IPS-20b (cell line): ENCODE results near the gene ZNF573.
A peak's percentile ranks its signal among the peaks of the same experiment; 100 is the strongest.
"Not testable (repeated sequence)": the region's sequence is repeated elsewhere in the genome, so short reads cannot be mapped to it uniquely, and the experiment has no call there.

ENCODE experiments used
- H3K27ac ChIP-seq: one replicate; pipeline ENCODE4 v1.5.1; 2013; ENCODE audit warnings: low read length
- H3K27me3 ChIP-seq: 2 replicates; pipeline ENCODE4 v1.6.1; 2013; ENCODE audit warnings: mild to moderate bottlenecking, low read length, inconsistent platforms; ENCODE audit not compliant: insufficient read depth
- H3K36me3 ChIP-seq: 2 replicates; pipeline ENCODE4 v1.6.1; 2013; ENCODE audit warnings: low read depth, mild to moderate bottlenecking, inconsistent platforms, low read length, moderate library complexity; ENCODE audit not compliant: insufficient read depth
- H3K4me1 ChIP-seq: 2 replicates; pipeline ENCODE4 v1.6.1; 2013; ENCODE audit warnings: mild to moderate bottlenecking, control low read depth, inconsistent platforms, low read length, moderate library complexity; ENCODE audit not compliant: insufficient read depth
- H3K4me3 ChIP-seq: 2 replicates; pipeline ENCODE4 v1.5.1; 2013; ENCODE audit warnings: mild to moderate bottlenecking, low read length, inconsistent platforms
- H3K9ac ChIP-seq: 2 replicates; pipeline ENCODE4 v1.6.1; 2013; ENCODE audit warnings: low read depth, mild to moderate bottlenecking, inconsistent platforms, low read length, moderate library complexity
- H3K9me3 ChIP-seq: 2 replicates; pipeline ENCODE4 v1.6.1; 2013; ENCODE audit warnings: mild to moderate bottlenecking, low read depth, low read length, inconsistent platforms; ENCODE audit not compliant: insufficient read depth

ZNF573 gene

DNA sequence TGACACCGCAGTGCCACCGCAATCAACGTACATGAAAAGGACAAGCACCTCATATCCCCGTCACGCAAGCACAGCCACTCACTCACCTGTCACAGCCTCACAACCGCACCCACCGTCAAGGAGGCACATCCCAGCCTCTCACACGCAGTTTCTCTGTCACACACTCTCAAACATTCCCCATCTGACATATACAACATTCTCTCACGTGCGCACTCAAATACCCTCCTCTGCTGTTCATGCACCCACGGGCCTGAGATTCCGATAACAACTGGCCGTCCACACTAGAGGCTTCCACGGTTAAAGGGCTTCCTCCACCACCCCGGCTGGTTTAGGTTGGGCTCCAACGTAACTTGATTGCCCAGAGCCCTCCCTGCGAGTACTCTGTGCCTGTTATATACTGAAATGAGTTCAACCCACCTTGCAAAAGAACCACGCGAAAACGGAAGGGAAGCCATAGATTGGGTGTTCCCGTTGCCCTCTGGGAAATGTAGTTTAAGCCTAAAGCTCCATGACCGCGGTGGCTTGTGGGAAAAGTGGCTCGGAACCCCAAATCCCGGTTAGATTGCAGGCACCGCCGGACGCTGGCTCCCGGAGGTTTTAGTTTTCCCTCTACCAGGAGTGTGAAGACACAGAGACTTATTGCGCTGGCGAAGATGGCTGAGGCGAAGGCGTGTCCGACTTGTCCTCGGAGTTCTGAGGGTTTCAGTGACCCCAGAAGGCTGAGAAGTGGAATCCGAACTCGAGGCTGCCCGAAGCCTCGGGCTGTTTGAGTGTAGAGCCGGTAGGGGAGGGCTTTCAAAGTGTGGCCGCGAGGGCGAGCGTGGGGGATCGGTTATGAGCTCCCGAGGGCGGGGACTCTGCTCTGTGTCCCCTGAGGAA is at the start of gene ZNF573:
Gene ZNF573 (minus strand): TSS at position 460 of the 879 bp plus-strand sequence. CDS start 5,857 bp downstream, outside the sequence.
- H3K4me3 ChIP-seq: peak within 1 kb of the TSS; percentile 98
- peak within 1 kb of the TSS; percentile 75 for H3K27ac ChIP-seq
- no peaks in the 10 kb centered on the region for H3K27me3 ChIP-seq
- H3K36me3 ChIP-seq: no peaks in the 10 kb centered on the region
- no peaks in the 10 kb centered on the region for H3K9me3 ChIP-seq
- H3K4me1 ChIP-seq: no peaks in the 10 kb centered on the region
- peak within 1 kb of the TSS; percentile 93 for H3K9ac ChIP-seq

DNA sequence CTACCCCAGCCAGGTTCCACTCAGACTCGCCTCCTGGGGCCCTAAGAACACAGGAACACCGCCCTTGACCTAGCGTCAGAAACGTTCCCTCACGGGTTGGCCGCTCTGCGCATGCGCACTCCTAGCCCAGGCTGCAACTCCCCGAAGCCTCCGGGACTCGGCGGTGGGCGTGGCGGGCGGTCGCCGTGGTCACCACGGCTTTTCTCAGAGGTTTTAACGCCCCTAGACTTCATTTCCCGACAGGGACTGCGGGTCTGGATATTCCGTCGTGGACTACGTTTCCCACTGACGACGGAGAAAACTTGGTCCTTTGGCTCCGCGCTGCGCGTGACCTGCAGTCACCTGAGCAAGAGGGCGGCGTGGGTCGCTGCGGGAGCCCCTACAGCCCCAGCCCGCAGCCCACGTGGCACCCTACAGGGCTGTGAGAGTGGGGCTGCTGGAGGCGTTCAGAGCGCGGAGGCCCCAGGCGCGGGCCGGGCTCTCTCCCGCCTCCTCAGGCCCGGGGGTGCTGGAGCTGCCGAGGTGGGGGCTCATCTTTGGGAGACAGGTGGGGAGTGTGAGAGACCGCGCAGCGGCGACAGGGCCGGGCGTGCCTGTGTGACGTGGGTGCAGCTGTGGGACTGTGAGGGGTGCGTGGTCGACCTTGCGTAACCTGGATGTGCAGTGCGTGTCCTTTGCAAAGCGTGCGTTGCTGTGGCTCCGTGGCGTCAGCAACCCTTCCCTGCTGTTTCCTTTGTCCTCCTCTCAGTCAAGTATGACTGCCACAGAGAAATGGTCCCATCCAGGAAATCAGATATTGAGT is 38.0 kb upstream of the ZNF573 start:
- peak overlapping the region; percentile 74; the same call in 1 of the 2 replicates for H3K4me3 ChIP-seq
- peaks cover 7% of the 10 kb centered on the region; the same call in 1 of the 2 replicates for H3K27me3 ChIP-seq
- no peaks in the 10 kb centered on the region; the same call in 1 of the 2 replicates for H3K36me3 ChIP-seq
- H3K9me3 ChIP-seq: peaks cover 32% of the 10 kb centered on the region
- peak overlapping the region; percentile 77; the same call in 1 of the 2 replicates for H3K9ac ChIP-seq
- no peak overlapping the region for H3K27ac ChIP-seq
- no peaks in the 10 kb centered on the region for H3K4me1 ChIP-seq

DNA sequence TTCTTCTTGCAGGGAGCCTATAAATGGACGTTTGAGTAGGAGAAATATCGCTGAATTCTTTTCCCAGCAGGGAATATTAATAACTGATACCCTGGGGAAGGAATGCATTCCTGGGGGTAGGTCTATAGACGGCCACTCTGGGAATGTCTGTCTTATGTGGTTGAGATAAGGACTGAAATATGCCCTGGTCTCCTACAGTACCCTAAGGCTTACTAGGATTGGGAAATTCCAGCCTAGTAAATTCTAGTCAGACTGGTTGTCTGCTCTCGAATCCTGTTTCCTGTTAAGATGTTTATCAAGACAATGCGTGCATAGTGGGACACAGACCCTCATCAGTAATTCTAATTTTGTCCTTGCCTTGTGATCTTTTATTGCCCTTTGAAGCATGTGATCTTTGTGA is 36.2 kb upstream of the ZNF573 start:
- not testable (repeated sequence) for H3K4me1 ChIP-seq, H3K9ac ChIP-seq, H3K36me3 ChIP-seq, H3K27ac ChIP-seq, H3K4me3 ChIP-seq, H3K27me3 ChIP-seq
- peaks cover 44% of the 10 kb centered on the region for H3K9me3 ChIP-seq

DNA sequence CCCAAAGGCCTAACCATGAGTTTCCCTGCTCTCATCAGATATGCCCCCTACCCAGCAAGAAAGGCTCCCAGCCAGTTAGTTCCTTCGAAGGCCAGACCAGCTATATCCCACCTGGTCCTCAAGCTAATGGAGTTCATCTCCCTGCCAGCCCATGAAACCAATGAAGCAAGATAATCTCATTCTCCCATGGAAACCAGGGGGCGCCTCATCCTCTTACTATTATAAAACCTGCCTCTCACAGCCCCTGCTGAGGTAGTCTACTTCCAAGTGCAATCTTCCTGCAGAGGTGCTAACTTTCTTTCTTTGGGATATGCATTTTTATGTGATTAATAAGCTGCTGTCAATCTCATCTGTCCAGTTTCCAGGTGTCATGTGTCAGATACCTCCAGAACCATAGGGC is 34.0 kb upstream of the ZNF573 start:
- no peak overlapping the region for H3K27ac ChIP-seq
- H3K4me1 ChIP-seq: no peaks in the 10 kb centered on the region
- H3K36me3 ChIP-seq: no peaks in the 10 kb centered on the region
- peaks cover 7% of the 10 kb centered on the region; the same call in 1 of the 2 replicates for H3K27me3 ChIP-seq
- no peak overlapping the region for H3K9ac ChIP-seq
- H3K4me3 ChIP-seq: no peak overlapping the region
- H3K9me3 ChIP-seq: peaks cover 57% of the 10 kb centered on the region

DNA sequence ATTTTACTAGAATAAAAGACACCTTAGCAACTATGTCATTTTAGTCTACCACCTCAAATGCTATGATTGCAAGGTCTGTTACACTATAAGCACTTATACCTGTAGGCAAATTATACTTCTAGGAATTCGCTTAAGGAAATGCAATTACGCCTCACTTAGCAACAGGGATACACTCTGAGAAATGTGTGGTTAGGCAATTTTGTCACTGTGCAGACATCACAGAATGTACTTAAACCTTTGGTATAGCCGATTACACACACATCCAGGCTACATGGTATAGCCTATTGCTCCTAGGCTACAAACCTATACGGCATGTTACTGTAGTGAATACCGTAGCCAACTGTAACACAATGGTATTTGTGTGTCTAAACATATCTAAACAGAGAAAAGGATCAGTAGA is 30.0 kb upstream of the ZNF573 start:
- Histone ChIP-seq H3K4me3 (no peak overlapping the region), H3K36me3 (no peaks in the 10 kb centered on the region), H3K4me1 (no peaks in the 10 kb centered on the region), H3K27me3 (no peaks in the 10 kb centered on the region), H3K9me3 (peaks cover 67% of the 10 kb centered on the region), H3K9ac (no peak overlapping the region), H3K27ac (no peak overlapping the region)

DNA sequence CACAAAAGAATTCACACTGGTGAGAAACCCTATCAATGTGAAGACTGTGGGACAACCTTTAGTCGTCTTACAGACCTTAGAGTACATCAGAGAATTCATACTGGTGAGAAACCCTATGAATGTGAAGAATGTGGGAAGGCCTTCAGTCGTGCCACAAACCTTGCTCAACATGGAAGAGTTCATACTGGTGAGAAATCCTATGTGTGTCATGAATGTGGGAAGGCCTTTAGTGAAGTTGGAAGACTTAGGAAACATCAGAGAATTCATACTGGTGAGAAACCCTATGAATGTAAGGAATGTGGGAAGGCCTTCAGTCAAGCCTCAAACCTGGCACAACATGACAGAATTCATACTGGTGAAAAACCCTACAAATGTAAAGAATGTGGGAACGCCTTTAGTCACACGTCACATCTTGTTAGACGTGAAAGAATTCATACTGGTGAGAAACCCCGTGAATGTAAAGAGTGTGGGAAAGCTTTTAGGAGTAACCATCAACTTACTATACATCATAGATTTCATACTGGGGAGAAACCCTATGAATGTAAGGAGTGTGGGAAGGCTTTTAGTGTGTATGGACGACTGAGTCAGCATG is 24.0 kb upstream of the ZNF573 start:
- Histone ChIP-seq H3K4me1 (no peaks in the 10 kb centered on the region), H3K27me3 (no peaks in the 10 kb centered on the region), H3K27ac (no peak overlapping the region), H3K9me3 (peaks cover 82% of the 10 kb centered on the region), H3K36me3 (no peaks in the 10 kb centered on the region), H3K9ac (no peak overlapping the region), H3K4me3 (no peak overlapping the region)

DNA sequence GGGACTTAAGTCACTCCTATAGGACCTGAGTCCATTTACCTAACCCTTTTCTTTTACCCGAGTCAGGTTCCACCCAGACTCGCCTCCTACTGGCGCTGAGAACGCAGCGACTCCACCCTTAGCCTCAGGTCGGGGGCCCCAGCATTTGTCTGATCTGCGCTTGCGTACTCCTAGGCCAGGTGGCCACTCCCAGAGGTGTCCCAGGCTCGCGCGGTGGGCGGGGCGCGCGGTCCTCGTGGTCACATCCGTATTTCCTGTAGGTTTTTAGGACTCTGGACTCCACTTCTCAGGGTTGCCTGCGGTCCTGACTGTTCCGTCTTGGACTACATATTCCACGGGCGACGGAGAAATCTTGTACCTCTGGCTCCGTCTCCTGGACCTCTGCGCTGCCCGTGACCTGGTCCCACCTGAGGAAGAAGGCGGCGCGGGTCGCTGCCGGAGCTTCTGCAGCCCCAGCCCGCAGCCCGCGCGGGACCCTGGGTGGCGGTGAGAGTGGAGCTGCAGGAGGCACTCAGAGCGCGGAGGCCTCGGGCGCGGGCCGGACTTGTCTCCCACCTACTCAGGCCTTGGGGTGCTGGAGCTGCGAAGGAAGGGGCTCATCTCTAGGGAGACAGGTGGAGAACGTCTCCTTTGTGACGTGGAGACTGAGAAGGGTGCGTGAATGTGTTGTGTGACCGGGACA is 11.0 kb upstream of the ZNF573 start:
- Histone ChIP-seq H3K27ac (no peak overlapping the region), H3K9ac (no peak overlapping the region), H3K9me3 (peaks cover 40% of the 10 kb centered on the region), H3K27me3 (no peaks in the 10 kb centered on the region), H3K4me3 (no peak overlapping the region), H3K36me3 (no peaks in the 10 kb centered on the region), H3K4me1 (no peaks in the 10 kb centered on the region)

DNA sequence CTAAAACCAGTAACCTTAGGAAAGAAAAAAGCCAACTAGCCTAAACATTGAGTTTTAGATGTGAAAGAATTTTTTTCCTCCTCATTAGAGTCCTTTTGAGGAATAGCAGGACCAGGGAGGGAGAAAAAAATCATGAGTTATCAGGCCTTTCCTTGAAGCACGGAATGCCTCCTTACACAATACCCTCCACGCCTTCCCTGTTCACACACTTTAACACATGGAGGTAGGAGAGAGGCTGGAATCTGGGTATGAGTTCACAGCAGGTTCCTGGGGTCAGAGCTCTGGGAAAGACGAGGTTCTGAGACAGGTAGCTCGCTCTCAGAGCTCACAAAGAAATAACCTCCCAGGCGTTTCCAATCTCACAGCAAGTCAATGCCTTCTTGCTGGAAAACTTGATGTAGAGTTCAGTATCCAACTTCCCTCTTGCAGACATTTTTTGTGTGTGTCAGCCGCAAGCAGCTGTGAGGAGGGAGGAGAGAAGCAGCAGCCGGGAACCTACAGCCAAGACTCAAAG is 716 bp downstream of the ZNF573 start:
- Histone ChIP-seq H3K4me3 (peak overlapping the region; percentile 98), H3K27ac (no peak overlapping the region), H3K36me3 (no peaks in the 10 kb centered on the region), H3K9me3 (no peaks in the 10 kb centered on the region), H3K9ac (peak overlapping the region; percentile 93), H3K4me1 (no peaks in the 10 kb centered on the region), H3K27me3 (no peaks in the 10 kb centered on the region)

DNA sequence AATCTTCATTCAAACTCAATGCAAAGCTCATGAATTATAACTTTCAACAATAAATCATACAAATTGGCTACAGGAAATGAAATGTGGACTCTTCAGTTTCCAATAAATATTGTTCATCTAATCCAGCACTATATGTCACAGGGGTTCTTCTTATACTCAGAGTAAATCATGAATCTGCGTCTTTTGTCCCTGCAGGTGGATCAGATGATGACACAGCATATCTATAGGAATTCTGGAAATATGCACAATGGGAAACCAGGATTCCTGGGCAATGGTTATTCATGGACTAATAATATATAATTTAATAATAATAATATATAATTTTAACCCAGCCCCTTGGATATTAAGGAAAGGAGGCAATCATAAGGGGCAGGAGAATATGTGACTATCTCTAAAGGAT is 8.4 kb downstream of the ZNF573 start:
- Histone ChIP-seq H3K27me3 (no peaks in the 10 kb centered on the region), H3K36me3 (peaks cover 19% of the 10 kb centered on the region), H3K9me3 (no peaks in the 10 kb centered on the region; the same call in 1 of the 2 replicates), H3K27ac (no peak overlapping the region), H3K4me1 (no peaks in the 10 kb centered on the region), H3K4me3 (no peak overlapping the region), H3K9ac (no peak overlapping the region)

DNA sequence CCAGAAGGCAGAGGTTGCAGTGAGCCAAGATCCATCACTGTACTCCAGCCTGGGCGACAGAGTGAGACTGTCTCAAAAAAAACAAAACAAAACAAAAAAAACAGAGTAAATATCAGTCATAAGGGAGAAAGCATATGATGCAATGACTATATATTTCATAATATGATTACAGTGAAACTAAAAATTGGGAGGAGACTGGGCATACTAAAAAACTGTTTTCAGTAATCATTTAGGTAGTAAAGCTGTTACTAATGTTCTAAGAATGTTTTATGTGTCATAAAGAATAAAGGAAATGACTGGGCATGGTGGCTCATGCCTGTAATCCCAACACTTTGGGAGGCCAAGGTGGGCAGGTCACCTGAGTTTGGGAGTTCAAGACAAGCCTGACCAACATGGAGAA is 15.9 kb downstream of the ZNF573 start:
- H3K9ac ChIP-seq: no peak overlapping the region
- H3K36me3 ChIP-seq: peaks cover 13% of the 10 kb centered on the region
- no peak overlapping the region for H3K4me3 ChIP-seq
- H3K9me3 ChIP-seq: no peaks in the 10 kb centered on the region; the same call in 1 of the 2 replicates
- no peak overlapping the region for H3K27ac ChIP-seq
- H3K4me1 ChIP-seq: no peaks in the 10 kb centered on the region
- H3K27me3 ChIP-seq: no peaks in the 10 kb centered on the region

DNA sequence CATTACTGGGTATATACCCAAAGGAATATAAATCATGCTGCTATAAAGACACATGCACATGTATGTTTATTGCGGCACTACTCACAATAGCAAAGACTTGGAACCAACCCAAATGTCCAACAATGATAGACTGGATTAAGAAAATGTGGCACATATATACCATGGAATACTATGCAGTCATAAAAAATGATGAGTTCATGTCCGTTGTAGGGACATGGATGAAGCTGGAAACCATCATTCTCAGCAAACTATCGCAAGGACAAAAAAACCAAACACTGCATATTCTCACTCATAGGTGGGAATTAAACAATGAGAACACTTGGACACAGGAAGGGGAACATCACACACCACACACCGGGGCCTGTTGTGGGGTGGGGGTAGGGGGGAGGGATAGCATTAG is 21.7 kb downstream of the ZNF573 start:
- H3K27ac ChIP-seq, H3K4me3 ChIP-seq, H3K36me3 ChIP-seq, H3K9ac ChIP-seq, H3K27me3 ChIP-seq, H3K9me3 ChIP-seq, H3K4me1 ChIP-seq: not testable (repeated sequence)
